Aortic smooth muscle cell (primary cell): Measurements from ENCODE around the gene NADSYN1. TPM values are rescaled to one million over a fixed set of nuclear protein-coding genes. Genes with fewer than 3 reads are reported as not detected.

ENCODE experiments used
- total RNA-seq: library from RNA; depleted of rRNA; stranded (reverse); fragments of >200 nt; gene quantifications from 2 replicates; pipeline ENCODE4 v1.2.3, GENCODE V29; 2014

Gene NADSYN1
- total RNA-seq, result 57.0 and 60.9 TPM in 2 replicates

GRCh38 chr11:71453037-71453917 lies at the start of gene NADSYN1:
NADSYN1 (plus strand) TSS chr11:71453203; CDS start chr11:71453297, 94 bp downstream.

GRCh38 chr11:71448257-71449171 lies 4.5 kb upstream of the NADSYN1 start, which contains the start of gene DHCR7:
DHCR7 (minus strand) TSS chr11:71448393; CDS start chr11:71444952, 3,441 bp downstream.

GRCh38 chr11:71526796-71527575 lies 74.0 kb downstream of the NADSYN1 start, which contains the start of gene KRTAP5-7:
KRTAP5-7 (plus strand) TSS chr11:71527267; CDS start chr11:71527301, 34 bp downstream.

DNA sequence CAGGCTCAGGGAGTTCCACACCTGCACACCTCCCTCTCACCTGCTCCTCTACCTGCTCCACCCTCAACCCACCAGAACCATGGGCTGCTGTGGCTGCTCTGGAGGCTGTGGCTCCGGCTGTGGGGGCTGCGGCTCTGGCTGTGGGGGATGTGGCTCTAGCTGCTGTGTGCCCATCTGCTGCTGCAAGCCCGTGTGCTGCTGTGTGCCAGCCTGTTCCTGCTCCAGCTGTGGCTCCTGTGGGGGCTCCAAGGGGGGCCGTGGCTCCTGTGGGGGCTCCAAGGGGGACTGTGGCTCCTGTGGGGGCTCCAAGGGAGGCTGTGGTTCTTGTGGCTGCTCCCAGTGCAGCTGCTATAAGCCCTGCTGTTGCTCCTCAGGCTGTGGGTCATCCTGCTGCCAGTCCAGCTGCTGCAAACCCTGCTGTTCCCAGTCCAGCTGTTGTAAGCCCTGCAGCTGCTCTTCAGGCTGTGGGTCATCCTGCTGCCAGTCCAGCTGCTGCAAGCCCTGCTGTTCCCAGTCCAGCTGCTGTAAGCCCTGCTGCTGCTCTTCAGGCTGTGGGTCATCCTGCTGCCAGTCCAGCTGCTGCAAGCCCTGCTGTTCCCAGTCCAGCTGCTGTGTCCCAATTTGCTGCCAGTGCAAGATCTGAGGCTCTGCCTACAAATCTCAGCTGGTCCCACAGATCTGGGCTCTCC lies 85.1 kb downstream of the NADSYN1 start, which contains the start of gene KRTAP5-8:
KRTAP5-8 (plus strand) TSS at position 49 of the 689 bp plus-strand sequence; CDS start at position 80, 31 bp downstream.

GRCh38 chr11:71548120-71548519 lies 95.1 kb downstream of the NADSYN1 start, which contains the start of gene KRTAP5-9:
KRTAP5-9 (plus strand) TSS chr11:71548420; CDS start chr11:71548658, 238 bp downstream.

Other genes starting within 250 kb of the NADSYN1 start
- 1.6 and 2.6 TPM in 2 replicates for gene SHANK2, start 200.6 kb upstream of the NADSYN1 start, total RNA-seq
- 42.4 and 50.5 TPM in 2 replicates for gene DHCR7, start 4.8 kb upstream of the NADSYN1 start, total RNA-seq
- 0.13 TPM in 1 of 2 replicates, not detected in the other for gene KRTAP5-7, start 74.1 kb downstream of the NADSYN1 start, total RNA-seq
- not detected in 2 replicates for gene KRTAP5-8, start 84.8 kb downstream of the NADSYN1 start, total RNA-seq
- gene KRTAP5-9, start 95.2 kb downstream of the NADSYN1 start, total RNA-seq, result not detected in 2 replicates
- not detected in 2 replicates for gene KRTAP5-10, start 112.4 kb downstream of the NADSYN1 start, total RNA-seq
- not detected in 2 replicates for gene KRTAP5-11, start 129.7 kb downstream of the NADSYN1 start, total RNA-seq